ENCODE measurements around the gene ACKR2.
"Not testable (repeated sequence)": the region's sequence is repeated elsewhere in the genome, so short reads cannot be mapped to it uniquely, and the experiment has no call there.

Gene ACKR2

GRCh38 chr3:42873221-42873982, 64.2 kb downstream of the ACKR2 start:
- H3K9ac ChIP-seq (ENCODE audit: low read length): no peak overlapping the region
- peaks cover 8% of the 10 kb centered on the region for H3K4me1 ChIP-seq (ENCODE audit: control insufficient read depth, insufficient read depth, low read length)
- H3K27me3 ChIP-seq (ENCODE audit: control insufficient read depth, insufficient read depth, low read length): no peaks in the 10 kb centered on the region
- H3K4me3 ChIP-seq (ENCODE audit: low read length): no peak overlapping the region
- H3K9me3 ChIP-seq (ENCODE audit: control insufficient read depth, low read length): no peaks in the 10 kb centered on the region
- H3K36me3 ChIP-seq (ENCODE audit: control insufficient read depth, insufficient read depth, low read length): no peaks in the 10 kb centered on the region

- Histone ChIP-seq H3K36me3 (ENCODE audit: control insufficient read depth, insufficient read depth, low read length) (no peaks in the 10 kb centered on the region), H3K27me3 (ENCODE audit: control insufficient read depth, insufficient read depth, low read length) (no peaks in the 10 kb centered on the region), H3K9me3 (ENCODE audit: control insufficient read depth, low read length) (no peaks in the 10 kb centered on the region), H3K9ac (ENCODE audit: low read length) (no peak overlapping the region), H3K4me3 (ENCODE audit: low read length) (no peak overlapping the region), H3K4me1 (ENCODE audit: control insufficient read depth, insufficient read depth, low read length) (peaks cover 8% of the 10 kb centered on the region)
Measured at GRCh38 chr3:42874749-42875148, 65.5 kb downstream of the ACKR2 start.

GRCh38 chr3:42875325-42876151, 66.3 kb downstream of the ACKR2 start, which contains the start of gene CYP8B1:
CYP8B1 (minus strand) TSS chr3:42875879; CDS start chr3:42875816, 63 bp downstream.
- no peak within 1 kb of the TSS for H3K4me3 ChIP-seq (ENCODE audit: low read length)

GRCh38 chr3:42876401-42876800, 67.2 kb downstream of the ACKR2 start:
- Histone ChIP-seq H3K9ac (ENCODE audit: low read length) (no peak overlapping the region), H3K4me3 (ENCODE audit: low read length) (no peak overlapping the region), H3K9me3 (ENCODE audit: control insufficient read depth, low read length) (no peaks in the 10 kb centered on the region), H3K27me3 (ENCODE audit: control insufficient read depth, insufficient read depth, low read length) (no peaks in the 10 kb centered on the region), H3K4me1 (ENCODE audit: control insufficient read depth, insufficient read depth, low read length) (peaks cover 18% of the 10 kb centered on the region), H3K36me3 (ENCODE audit: control insufficient read depth, insufficient read depth, low read length) (no peaks in the 10 kb centered on the region)

More at GRCh38 chr3:42875325-42876151, 66.3 kb downstream of the ACKR2 start, which contains the start of gene CYP8B1:
- Histone ChIP-seq H3K9me3 (ENCODE audit: control insufficient read depth, low read length) (no peaks in the 10 kb centered on the region), H3K9ac (ENCODE audit: low read length) (no peak within 1 kb of the TSS), H3K27me3 (ENCODE audit: control insufficient read depth, insufficient read depth, low read length) (no peaks in the 10 kb centered on the region), H3K36me3 (ENCODE audit: control insufficient read depth, insufficient read depth, low read length) (no peaks in the 10 kb centered on the region), H3K4me1 (ENCODE audit: control insufficient read depth, insufficient read depth, low read length) (peaks cover 12% of the 10 kb centered on the region)

GRCh38 chr3:42876940-42877720, 67.9 kb downstream of the ACKR2 start:
- Histone ChIP-seq H3K9ac (ENCODE audit: low read length) (no peak overlapping the region), H3K9me3 (ENCODE audit: control insufficient read depth, low read length) (no peaks in the 10 kb centered on the region), H3K4me3 (ENCODE audit: low read length) (no peak overlapping the region), H3K27me3 (ENCODE audit: control insufficient read depth, insufficient read depth, low read length) (no peaks in the 10 kb centered on the region), H3K36me3 (ENCODE audit: control insufficient read depth, insufficient read depth, low read length) (no peaks in the 10 kb centered on the region), H3K4me1 (ENCODE audit: control insufficient read depth, insufficient read depth, low read length) (peaks cover 12% of the 10 kb centered on the region)

GRCh38 chr3:42877881-42878280, 68.6 kb downstream of the ACKR2 start:
- Histone ChIP-seq H3K36me3 (ENCODE audit: control insufficient read depth, insufficient read depth, low read length) (no peaks in the 10 kb centered on the region), H3K9me3 (ENCODE audit: control insufficient read depth, low read length) (no peaks in the 10 kb centered on the region), H3K27me3 (ENCODE audit: control insufficient read depth, insufficient read depth, low read length) (no peaks in the 10 kb centered on the region), H3K4me3 (ENCODE audit: low read length) (no peak overlapping the region), H3K4me1 (ENCODE audit: control insufficient read depth, insufficient read depth, low read length) (peaks cover 11% of the 10 kb centered on the region), H3K9ac (ENCODE audit: low read length) (no peak overlapping the region)

- peak overlapping the region; percentile 92 for H3K9ac ChIP-seq (ENCODE audit: low read length)
- no peaks in the 10 kb centered on the region for H3K27me3 ChIP-seq (ENCODE audit: control insufficient read depth, insufficient read depth, low read length)
- no peaks in the 10 kb centered on the region for H3K9me3 ChIP-seq (ENCODE audit: control insufficient read depth, low read length)
- H3K4me3 ChIP-seq (ENCODE audit: low read length): peak overlapping the region; percentile 61
- H3K4me1 ChIP-seq (ENCODE audit: control insufficient read depth, insufficient read depth, low read length): peaks cover 11% of the 10 kb centered on the region
- H3K36me3 ChIP-seq (ENCODE audit: control insufficient read depth, insufficient read depth, low read length): no peaks in the 10 kb centered on the region
Measured at GRCh38 chr3:42880183-42880582, 70.9 kb downstream of the ACKR2 start.

- H3K9ac ChIP-seq (ENCODE audit: low read length): peak overlapping the region; percentile 92
- H3K4me3 ChIP-seq (ENCODE audit: low read length): peak overlapping the region; percentile 61
- H3K9me3 ChIP-seq (ENCODE audit: control insufficient read depth, low read length): no peaks in the 10 kb centered on the region
- H3K27me3 ChIP-seq (ENCODE audit: control insufficient read depth, insufficient read depth, low read length): no peaks in the 10 kb centered on the region
- peaks cover 11% of the 10 kb centered on the region for H3K4me1 ChIP-seq (ENCODE audit: control insufficient read depth, insufficient read depth, low read length)
- no peaks in the 10 kb centered on the region for H3K36me3 ChIP-seq (ENCODE audit: control insufficient read depth, insufficient read depth, low read length)
Measured at GRCh38 chr3:42880601-42881451, 71.6 kb downstream of the ACKR2 start.

GRCh38 chr3:42883251-42883930, 74.1 kb downstream of the ACKR2 start:
- H3K4me3 ChIP-seq (ENCODE audit: low read length); H3K9ac ChIP-seq (ENCODE audit: low read length); H3K27me3 ChIP-seq (ENCODE audit: control insufficient read depth, insufficient read depth, low read length); H3K9me3 ChIP-seq (ENCODE audit: control insufficient read depth, low read length); H3K36me3 ChIP-seq (ENCODE audit: control insufficient read depth, insufficient read depth, low read length): not testable (repeated sequence)
- H3K4me1 ChIP-seq (ENCODE audit: control insufficient read depth, insufficient read depth, low read length): peaks cover 33% of the 10 kb centered on the region

GRCh38 chr3:42884324-42884723, 75.1 kb downstream of the ACKR2 start:
- H3K4me1 ChIP-seq (ENCODE audit: control insufficient read depth, insufficient read depth, low read length): peaks cover 35% of the 10 kb centered on the region

More at GRCh38 chr3:42884324-42884723, 75.1 kb downstream of the ACKR2 start:
- no peaks in the 10 kb centered on the region for H3K36me3 ChIP-seq (ENCODE audit: control insufficient read depth, insufficient read depth, low read length)
- no peaks in the 10 kb centered on the region for H3K27me3 ChIP-seq (ENCODE audit: control insufficient read depth, insufficient read depth, low read length)
- H3K9me3 ChIP-seq (ENCODE audit: control insufficient read depth, low read length): no peaks in the 10 kb centered on the region
- H3K9ac ChIP-seq (ENCODE audit: low read length): no peak overlapping the region
- no peak overlapping the region for H3K4me3 ChIP-seq (ENCODE audit: low read length)

Measured in mucosa of stomach (tissue), 1 donor.